ENCODE data around the gene SYK. TPM values are rescaled to one million over a fixed set of nuclear protein-coding genes. Genes with fewer than 3 reads are reported as not detected.
A peak's percentile ranks its signal among the peaks of the same experiment; 100 is the strongest.

Gene SYK
- polyA plus RNA-seq, 1 of the 3 experiments (the other 2 are of a cell fraction): not detected

DNA sequence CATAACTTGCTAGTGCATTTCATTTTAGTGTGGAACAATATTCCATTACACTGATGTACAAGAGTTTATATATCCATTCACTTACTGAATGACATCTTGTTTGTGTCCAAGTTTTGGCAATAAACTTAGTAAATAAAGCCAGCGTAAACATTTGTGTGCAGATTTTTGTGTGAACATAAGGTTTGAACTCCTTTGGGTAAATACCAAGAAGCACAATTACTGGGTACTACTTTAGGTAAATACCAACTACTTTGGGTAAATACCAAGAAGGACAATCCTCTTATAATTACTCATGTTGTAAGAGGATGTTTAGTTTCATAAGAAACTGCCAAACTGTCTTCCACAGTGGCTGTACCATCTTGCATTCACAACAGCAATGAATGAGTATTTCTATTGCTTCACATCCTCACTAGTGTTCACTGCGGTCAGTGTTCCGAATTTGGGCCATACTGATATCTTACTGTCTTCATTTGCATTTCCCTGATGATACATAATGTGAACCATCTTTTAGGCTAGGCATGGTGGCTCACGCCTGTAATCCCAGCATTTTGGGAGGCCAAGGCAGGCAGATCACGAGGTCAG lies 2.3 kb upstream of the SYK start (continued):
- TF ChIP-seq, protein P1, sequence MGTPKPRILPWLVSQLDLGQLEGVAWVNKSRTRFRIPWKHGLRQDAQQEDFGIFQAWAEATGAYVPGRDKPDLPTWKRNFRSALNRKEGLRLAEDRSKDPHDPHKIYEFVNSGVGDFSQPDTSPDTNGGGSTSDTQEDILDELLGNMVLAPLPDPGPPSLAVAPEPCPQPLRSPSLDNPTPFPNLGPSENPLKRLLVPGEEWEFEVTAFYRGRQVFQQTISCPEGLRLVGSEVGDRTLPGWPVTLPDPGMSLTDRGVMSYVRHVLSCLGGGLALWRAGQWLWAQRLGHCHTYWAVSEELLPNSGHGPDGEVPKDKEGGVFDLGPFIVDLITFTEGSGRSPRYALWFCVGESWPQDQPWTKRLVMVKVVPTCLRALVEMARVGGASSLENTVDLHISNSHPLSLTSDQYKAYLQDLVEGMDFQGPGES (IDR thresholded peaks at IDR 0.05; ENCODE audit: low read depth, low read length): no peak
- TF ChIP-seq FOXM1 (IDR thresholded peaks at IDR 0.05; ENCODE audit: low read depth): no peak

DNA sequence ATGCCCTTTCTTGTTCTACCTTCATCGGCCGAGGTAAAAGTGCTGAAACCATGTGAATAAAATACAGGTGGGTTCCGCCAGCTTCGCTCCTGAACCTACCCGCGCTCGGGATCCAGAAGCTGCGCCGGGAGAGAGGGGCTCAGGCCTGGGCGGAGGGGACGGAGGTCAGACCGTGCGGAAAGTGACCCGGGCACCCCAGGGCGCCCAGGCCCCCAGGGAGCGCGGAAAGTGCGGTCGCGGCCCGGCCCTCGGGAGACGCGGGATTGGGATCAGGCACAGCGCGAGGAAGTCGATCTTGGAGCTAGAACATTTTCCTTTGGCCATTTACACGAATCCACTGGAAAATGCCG lies 329 bp downstream of the SYK start:
- H3K9ac ChIP-seq: no peak overlapping the region
- H2AFZ ChIP-seq (ENCODE audit: low read depth): no peak overlapping the region
- peaks cover 0 to 10% of the 10 kb centered on the region in 2 experiments; a peak in 1 of 4 replicates for H3K4me1 ChIP-seq (ENCODE audit: control insufficient read depth in 1 of 2, insufficient read depth in 2 of 2, low read depth in 1 of 2, low read length in 1 of 2)
- H3K9me3 ChIP-seq: no peaks in the 10 kb centered on the region; the same call in 1 of the 2 replicates
- H3K27ac ChIP-seq (ENCODE audit: low read depth in 2 of 2, low read length in 1 of 2): no peak overlapping the region
- ChIA-PET POLR2A (no interaction called here), CTCF (interaction anchor here (1.0 kb wide), 1 partner anchor 11 kb away, joined by 3 read pairs; no protein-coding TSS in a partner anchor)
- peak overlapping the region in 1 of 2 experiments; percentile 46; a peak in 2 of 4 replicates for H3K4me3 ChIP-seq (ENCODE audit: low read depth in 2 of 2, low read length in 1 of 2)
- no peaks in the 10 kb centered on the region for H3K36me3 ChIP-seq (replicated peaks in 1 of 2; ENCODE audit: control insufficient read depth in 1 of 2, insufficient read depth in 2 of 2, low read length in 1 of 2)
- TF ChIP-seq, protein P2, sequence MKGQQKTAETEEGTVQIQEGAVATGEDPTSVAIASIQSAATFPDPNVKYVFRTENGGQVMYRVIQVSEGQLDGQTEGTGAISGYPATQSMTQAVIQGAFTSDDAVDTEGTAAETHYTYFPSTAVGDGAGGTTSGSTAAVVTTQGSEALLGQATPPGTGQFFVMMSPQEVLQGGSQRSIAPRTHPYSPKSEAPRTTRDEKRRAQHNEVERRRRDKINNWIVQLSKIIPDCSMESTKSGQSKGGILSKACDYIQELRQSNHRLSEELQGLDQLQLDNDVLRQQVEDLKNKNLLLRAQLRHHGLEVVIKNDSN (IDR thresholded peaks at IDR 0.05; ENCODE audit: borderline replicate concordance, low read depth): no peak
- no peak for TF ChIP-seq TAF1 (IDR thresholded peaks at IDR 0.05; ENCODE audit: borderline replicate concordance, low read depth, low read length)
- no peak for TF ChIP-seq TEAD4 (IDR thresholded peaks at IDR 0.05; ENCODE audit: borderline replicate concordance, insufficient read depth)
- no peak for TF ChIP-seq SMC3 (IDR thresholded peaks at IDR 0.05; ENCODE audit: low read depth, low read length)
- TF ChIP-seq, protein P1 (IDR thresholded peaks at IDR 0.05; ENCODE audit: low read depth, low read length): no peak
- TF ChIP-seq EP300 (IDR thresholded peaks at IDR 0.05; ENCODE audit: borderline replicate concordance in 1 of 2, low read depth in 1 of 2, low read length in 1 of 2): no peak
- TF ChIP-seq, protein P3, sequence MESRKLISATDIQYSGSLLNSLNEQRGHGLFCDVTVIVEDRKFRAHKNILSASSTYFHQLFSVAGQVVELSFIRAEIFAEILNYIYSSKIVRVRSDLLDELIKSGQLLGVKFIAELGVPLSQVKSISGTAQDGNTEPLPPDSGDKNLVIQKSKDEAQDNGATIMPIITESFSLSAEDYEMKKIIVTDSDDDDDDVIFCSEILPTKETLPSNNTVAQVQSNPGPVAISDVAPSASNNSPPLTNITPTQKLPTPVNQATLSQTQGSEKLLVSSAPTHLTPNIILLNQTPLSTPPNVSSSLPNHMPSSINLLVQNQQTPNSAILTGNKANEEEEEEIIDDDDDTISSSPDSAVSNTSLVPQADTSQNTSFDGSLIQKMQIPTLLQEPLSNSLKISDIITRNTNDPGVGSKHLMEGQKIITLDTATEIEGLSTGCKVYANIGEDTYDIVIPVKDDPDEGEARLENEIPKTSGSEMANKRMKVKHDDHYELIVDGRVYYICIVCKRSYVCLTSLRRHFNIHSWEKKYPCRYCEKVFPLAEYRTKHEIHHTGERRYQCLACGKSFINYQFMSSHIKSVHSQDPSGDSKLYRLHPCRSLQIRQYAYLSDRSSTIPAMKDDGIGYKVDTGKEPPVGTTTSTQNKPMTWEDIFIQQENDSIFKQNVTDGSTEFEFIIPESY (IDR thresholded peaks at IDR 0.05; ENCODE audit: borderline replicate concordance, low read depth): no peak
- TF ChIP-seq GATA2 (CRISPR knock-in tag; IDR thresholded peaks at IDR 0.05): no peak
- TF ChIP-seq, protein P4, sequence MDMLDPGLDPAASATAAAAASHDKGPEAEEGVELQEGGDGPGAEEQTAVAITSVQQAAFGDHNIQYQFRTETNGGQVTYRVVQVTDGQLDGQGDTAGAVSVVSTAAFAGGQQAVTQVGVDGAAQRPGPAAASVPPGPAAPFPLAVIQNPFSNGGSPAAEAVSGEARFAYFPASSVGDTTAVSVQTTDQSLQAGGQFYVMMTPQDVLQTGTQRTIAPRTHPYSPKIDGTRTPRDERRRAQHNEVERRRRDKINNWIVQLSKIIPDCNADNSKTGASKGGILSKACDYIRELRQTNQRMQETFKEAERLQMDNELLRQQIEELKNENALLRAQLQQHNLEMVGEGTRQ (IDR thresholded peaks at IDR 0.05; ENCODE audit: borderline replicate concordance, low read depth, low read length): no peak
- no peak for TF ChIP-seq NFIC (IDR thresholded peaks at IDR 0.05; ENCODE audit: borderline replicate concordance)
- TF ChIP-seq, protein P5, sequence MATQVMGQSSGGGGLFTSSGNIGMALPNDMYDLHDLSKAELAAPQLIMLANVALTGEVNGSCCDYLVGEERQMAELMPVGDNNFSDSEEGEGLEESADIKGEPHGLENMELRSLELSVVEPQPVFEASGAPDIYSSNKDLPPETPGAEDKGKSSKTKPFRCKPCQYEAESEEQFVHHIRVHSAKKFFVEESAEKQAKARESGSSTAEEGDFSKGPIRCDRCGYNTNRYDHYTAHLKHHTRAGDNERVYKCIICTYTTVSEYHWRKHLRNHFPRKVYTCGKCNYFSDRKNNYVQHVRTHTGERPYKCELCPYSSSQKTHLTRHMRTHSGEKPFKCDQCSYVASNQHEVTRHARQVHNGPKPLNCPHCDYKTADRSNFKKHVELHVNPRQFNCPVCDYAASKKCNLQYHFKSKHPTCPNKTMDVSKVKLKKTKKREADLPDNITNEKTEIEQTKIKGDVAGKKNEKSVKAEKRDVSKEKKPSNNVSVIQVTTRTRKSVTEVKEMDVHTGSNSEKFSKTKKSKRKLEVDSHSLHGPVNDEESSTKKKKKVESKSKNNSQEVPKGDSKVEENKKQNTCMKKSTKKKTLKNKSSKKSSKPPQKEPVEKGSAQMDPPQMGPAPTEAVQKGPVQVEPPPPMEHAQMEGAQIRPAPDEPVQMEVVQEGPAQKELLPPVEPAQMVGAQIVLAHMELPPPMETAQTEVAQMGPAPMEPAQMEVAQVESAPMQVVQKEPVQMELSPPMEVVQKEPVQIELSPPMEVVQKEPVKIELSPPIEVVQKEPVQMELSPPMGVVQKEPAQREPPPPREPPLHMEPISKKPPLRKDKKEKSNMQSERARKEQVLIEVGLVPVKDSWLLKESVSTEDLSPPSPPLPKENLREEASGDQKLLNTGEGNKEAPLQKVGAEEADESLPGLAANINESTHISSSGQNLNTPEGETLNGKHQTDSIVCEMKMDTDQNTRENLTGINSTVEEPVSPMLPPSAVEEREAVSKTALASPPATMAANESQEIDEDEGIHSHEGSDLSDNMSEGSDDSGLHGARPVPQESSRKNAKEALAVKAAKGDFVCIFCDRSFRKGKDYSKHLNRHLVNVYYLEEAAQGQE (IDR thresholded peaks at IDR 0.05; ENCODE audit: low read depth, low read length): no peak
- H3K27me3 ChIP-seq (ENCODE audit: insufficient read depth): no peaks in the 10 kb centered on the region
- DNase-seq: peak; percentile 44
- H3K9me2 ChIP-seq: no peaks in the 10 kb centered on the region
- no peak overlapping the region for H3K4me2 ChIP-seq
- no peaks in the 10 kb centered on the region for H3K79me2 ChIP-seq (ENCODE audit: insufficient read depth)
- no peaks in the 10 kb centered on the region for H3F3A ChIP-seq (replicated peaks; ENCODE audit: insufficient read depth)
- no peaks in the 10 kb centered on the region for H4K20me1 ChIP-seq (ENCODE audit: insufficient read depth)
- WGBS (ENCODE audit: low lambda C conversion rate): 21% methylated on average over 11 of the region's 29 CpGs
